H9 (cell line): Measurements from ENCODE around the gene BCL11B. TPM values are rescaled to one million over a fixed set of nuclear protein-coding genes. Genes with fewer than 3 reads are reported as not detected.

Experiments
- DNase-seq: peaks from one replicate; pipeline ENCODE4 v3.0.0-alpha.2; 2017
- H2AFZ ChIP-seq: one replicate; pipeline ENCODE4 v1.6.1; 2013; ENCODE audit warnings: mild to moderate bottlenecking, low read length, control low read depth, moderate library complexity
- H2AK5ac ChIP-seq: 2 replicates; pipeline ENCODE4 v1.6.1; 2013; ENCODE audit warnings: low read length, control low read depth, mixed read lengths; ENCODE audit not compliant: insufficient read length
- H2BK120ac ChIP-seq: one replicate; pipeline ENCODE4 v1.6.1; 2013; ENCODE audit warnings: low read depth, mild to moderate bottlenecking, low read length, control low read depth, inconsistent platforms; ENCODE audit not compliant: poor library complexity, severe bottlenecking
- H2BK12ac ChIP-seq: 2 replicates; pipeline ENCODE4 v1.6.1; 2013; ENCODE audit warnings: low read length, control low read depth, mixed read lengths, low read depth; ENCODE audit not compliant: insufficient read length
- H2BK15ac ChIP-seq: 2 replicates; pipeline ENCODE4 v1.6.1; 2013; ENCODE audit warnings: low read depth, low read length, control low read depth
- H2BK20ac ChIP-seq: one replicate; pipeline ENCODE4 v1.6.1; 2013; ENCODE audit warnings: low read depth, mild to moderate bottlenecking, low read length, control low read depth, inconsistent platforms; ENCODE audit not compliant: poor library complexity, severe bottlenecking
- H2BK5ac ChIP-seq: 2 replicates; pipeline ENCODE4 v1.6.1; 2013; ENCODE audit warnings: low read length, control low read depth, mixed read lengths; ENCODE audit not compliant: insufficient read length
- H3K14ac ChIP-seq: 2 replicates; pipeline ENCODE4 v1.6.1; 2013; ENCODE audit warnings: low read length, control low read depth; ENCODE audit not compliant: insufficient read depth
- H3K18ac ChIP-seq: 2 replicates; pipeline ENCODE4 v1.6.1; 2013; ENCODE audit warnings: low read depth, mild to moderate bottlenecking, mixed read lengths, low read length, control low read depth; ENCODE audit not compliant: insufficient read length
- H3K23ac ChIP-seq: 2 replicates; pipeline ENCODE4 v1.6.1; 2013; ENCODE audit warnings: low read length, control low read depth, mixed read lengths, low read depth; ENCODE audit not compliant: insufficient read length
- H3K23me2 ChIP-seq: 2 replicates; pipeline ENCODE4 v1.6.1; 2013; ENCODE audit warnings: low read depth, mild to moderate bottlenecking, mixed read lengths, low read length, control low read depth; ENCODE audit not compliant: insufficient read length, poor library complexity, severe bottlenecking
- H3K27ac ChIP-seq: 2 replicates; pipeline ENCODE4 v1.5.1; 2013; ENCODE audit warnings: low read length, control low read depth, mixed read lengths, low read depth; ENCODE audit not compliant: insufficient read length
- H3K27me3 ChIP-seq: 2 replicates; pipeline ENCODE4 v1.6.1; 2013; ENCODE audit warnings: low read length, control low read depth, inconsistent platforms; ENCODE audit not compliant: insufficient read depth
- H3K4ac ChIP-seq: 2 replicates; pipeline ENCODE4 v1.6.1; 2013; ENCODE audit warnings: low read depth, mild to moderate bottlenecking, control low read depth, inconsistent platforms, low read length, moderate library complexity
- H3K4me1 ChIP-seq: 2 replicates; pipeline ENCODE4 v1.6.1; 2013; ENCODE audit warnings: low read length, control low read depth, inconsistent platforms; ENCODE audit not compliant: insufficient read depth
- H3K4me2 ChIP-seq: 2 replicates; pipeline ENCODE4 v1.6.1; 2013; ENCODE audit warnings: low read length, control low read depth, mixed read lengths; ENCODE audit not compliant: insufficient read length, insufficient read depth
- H3K56ac ChIP-seq: 2 replicates; pipeline ENCODE4 v1.6.1; 2013; ENCODE audit warnings: low read depth, mild to moderate bottlenecking, mixed read lengths, low read length, control low read depth; ENCODE audit not compliant: insufficient read length
- H3K79me1 ChIP-seq: 2 replicates; pipeline ENCODE4 v1.6.1; 2013; ENCODE audit warnings: low read depth, mild to moderate bottlenecking, moderate library complexity, low read length, control low read depth, inconsistent platforms; ENCODE audit not compliant: insufficient read depth, poor library complexity, severe bottlenecking
- H3K79me2 ChIP-seq: 2 replicates; pipeline ENCODE4 v1.6.1; 2013; ENCODE audit warnings: low read length, control low read depth, inconsistent platforms; ENCODE audit not compliant: insufficient read depth
- H3K9ac ChIP-seq: 2 replicates; pipeline ENCODE4 v1.6.1; 2013; ENCODE audit warnings: low read length, control low read depth, mixed read lengths; ENCODE audit not compliant: insufficient read length; ENCODE audit errors: extremely low read depth
- H3K9me3 ChIP-seq: one replicate; pipeline ENCODE4 v1.6.1; 2013; ENCODE audit warnings: low read depth, low read length, inconsistent platforms; ENCODE audit not compliant: control insufficient read depth
- H3T11ph ChIP-seq: one replicate; pipeline ENCODE4 v1.6.1; 2013; ENCODE audit warnings: mild to moderate bottlenecking, low read length, control low read depth, inconsistent platforms
- H4K20me1 ChIP-seq: one replicate; pipeline ENCODE4 v1.6.1; 2013; ENCODE audit not compliant: control insufficient read depth, insufficient read length, insufficient read depth
- H4K5ac ChIP-seq: 2 replicates; pipeline ENCODE4 v1.6.1; 2013; ENCODE audit warnings: low read depth, mild to moderate bottlenecking, mixed read lengths, low read length, control low read depth; ENCODE audit not compliant: insufficient read length
- H4K8ac ChIP-seq: replicated peaks from 2 replicates; pipeline ENCODE4 v1.6.1; 2013; ENCODE audit warnings: low read length, control low read depth, mixed read lengths, low read depth; ENCODE audit not compliant: insufficient read length
- H4K91ac ChIP-seq: 2 replicates; pipeline ENCODE4 v1.6.1; 2013; ENCODE audit warnings: low read depth, mild to moderate bottlenecking, moderate library complexity, mixed read lengths, low read length, control low read depth; ENCODE audit not compliant: insufficient read length
- H3K27ac Mint-ChIP-seq, 3 experiments: 2 replicates in 2 of 3; 3 replicates in 1 of 3; pipeline ENCODE4 v1.8.0; 2020 to 2021; ENCODE audit warnings: mixed read lengths in 3 of 3, mild to moderate bottlenecking in 1 of 3, moderate library complexity in 1 of 3
- H3K27me3 Mint-ChIP-seq: 2 replicates; pipeline ENCODE4 v1.8.0; 2021; ENCODE audit warnings: low read depth, mild to moderate bottlenecking, moderate library complexity, mixed read lengths
- H3K36me3 Mint-ChIP-seq, 3 experiments: 2 replicates in 2 of 3; 3 replicates in 1 of 3; pipeline ENCODE4 v1.8.0; 2020 to 2021; ENCODE audit warnings: low read depth in 3 of 3, mixed read lengths in 3 of 3; ENCODE audit not compliant: insufficient read depth in 1 of 3
- H3K4me1 Mint-ChIP-seq, 2 experiments: 2 replicates each; pipeline ENCODE4 v1.8.0; 2020; ENCODE audit warnings: mixed read lengths in 2 of 2
- H3K4me3 Mint-ChIP-seq, 2 experiments: 2 replicates in 1 of 2; 3 replicates in 1 of 2; pipeline ENCODE4 v1.8.0; 2020 to 2021; ENCODE audit warnings: mild to moderate bottlenecking in 2 of 2, mixed read lengths in 2 of 2, moderate library complexity in 1 of 2
- H3K9me3 Mint-ChIP-seq, 2 experiments: 2 replicates in 1 of 2; 3 replicates in 1 of 2; pipeline ENCODE4 v1.8.0; 2020; ENCODE audit warnings: mild to moderate bottlenecking in 2 of 2, mixed read lengths in 2 of 2, moderate library complexity in 1 of 2
- CTCF ChIP-seq: fragments of 200-600 bp; sonication (generic); conservative IDR thresholded peaks from 3 replicates; pipeline ENCODE4 v1.8.0; 2021; ENCODE audit warnings: antibody characterized with exemption, mild to moderate bottlenecking
- WGBS: extraction: QIAGEN DNeasy Blood & Tissue Kit; methylation state at CpG from one replicate; pipeline ENCODE4 v1.1.7; 2013; ENCODE audit warnings: missing lambda C conversion rate, low lambda C conversion rate, mixed read lengths; ENCODE audit not compliant: insufficient read length; ENCODE audit errors: extremely low coverage; 5-methylcytosine and 5-hydroxymethylcytosine counted together
- total RNA-seq: library from RNA; stranded (reverse); gene quantifications from 2 replicates; pipeline ENCODE4 v1.2.1, GENCODE V29; 2021

The BCL11B gene
- total RNA-seq, 1 experiment from 2014 or later, result 4.9 TPM

DNA sequence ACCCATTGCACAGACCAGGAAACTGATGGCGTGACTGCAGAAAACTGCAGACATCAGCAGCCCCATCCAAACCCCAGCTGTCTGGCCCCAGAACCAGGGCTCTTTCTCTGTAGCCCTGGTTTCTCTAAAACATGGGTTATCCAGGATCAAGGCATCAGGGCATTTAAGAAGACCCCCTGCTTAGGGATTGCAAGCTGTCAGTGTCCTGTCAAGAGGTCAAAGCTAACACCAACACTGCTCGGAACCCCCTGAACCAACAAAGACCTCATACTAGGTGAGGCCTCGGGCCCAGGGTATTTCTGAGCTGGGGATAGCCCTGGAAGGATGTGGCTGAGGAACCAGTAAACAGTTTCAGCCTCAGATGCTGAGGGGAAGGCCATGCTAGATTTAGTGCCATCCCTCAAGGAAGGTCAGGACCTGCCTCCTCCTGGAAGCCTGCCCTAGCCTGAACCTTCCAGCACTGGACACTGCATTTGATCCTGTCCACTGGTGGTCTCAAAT, 39.2 kb downstream of the BCL11B start:
- H3K18ac ChIP-seq, result no peak overlapping the region
- Mint-ChIP-seq H3K36me3 (peaks cover 4 to 5% (median 5%) of the 10 kb centered on the region in 3 experiments; a peak in 5 of 7 replicates), H3K27me3 (no peaks in the 10 kb centered on the region), H3K4me1 (peaks cover 44 to 59% of the 10 kb centered on the region in 2 experiments), H3K9me3 (no peaks in the 10 kb centered on the region; a peak in 1 of 5 replicates), H3K4me3 (peak overlapping the region in 1 of 2 experiments; percentile 20; a peak in 1 of 5 replicates), H3K27ac (no peak overlapping the region)
- H2AK5ac ChIP-seq, result peak overlapping the region; percentile 42
- no CpG with 5 or more reads among the region's 3 CpGs for WGBS
- H3K56ac ChIP-seq, result no peak overlapping the region
- H3K4me2 ChIP-seq, result no peak overlapping the region
- H3T11ph ChIP-seq, result no peak overlapping the region
- peaks cover 5% of the 10 kb centered on the region; the same call in 1 of the 2 replicates for H3K4me1 ChIP-seq
- no peak overlapping the region for H3K23ac ChIP-seq
- no peak overlapping the region for H2BK120ac ChIP-seq
- H4K91ac ChIP-seq, result no peak overlapping the region
- no peaks in the 10 kb centered on the region for H3K79me1 ChIP-seq
- no peaks in the 10 kb centered on the region; the same call in 1 of the 2 replicates for H3K79me2 ChIP-seq
- H2BK20ac ChIP-seq, result no peak overlapping the region
- H3K23me2 ChIP-seq, result peaks cover 8% of the 10 kb centered on the region
- no peak overlapping the region for H4K5ac ChIP-seq
- H2BK5ac ChIP-seq, result no peak overlapping the region
- no peak overlapping the region for H2BK15ac ChIP-seq
- H3K4ac ChIP-seq, result no peak overlapping the region
- H2BK12ac ChIP-seq, result no peak overlapping the region
- H3K27ac ChIP-seq, result no peak overlapping the region
- no peaks in the 10 kb centered on the region for H3K27me3 ChIP-seq
- no peaks in the 10 kb centered on the region for H3K9me3 ChIP-seq
- no peak for TF ChIP-seq CTCF
- no peaks in the 10 kb centered on the region for H4K20me1 ChIP-seq
- DNase-seq, result no peak
- H3K9ac ChIP-seq, result no peak overlapping the region
- H4K8ac ChIP-seq, result no peak overlapping the region
- no peak overlapping the region for H2AFZ ChIP-seq
- no peak overlapping the region for H3K14ac ChIP-seq
